GM19351 (cell line): ENCODE results near the gene NAP1L1.

Source experiments
- ATAC-seq: cut with Tn5 transposase; IDR thresholded peaks from one replicate; pipeline ENCODE4 v1.9.1; 2021; ENCODE audit warnings: mild to moderate bottlenecking, moderate library complexity; ENCODE audit not compliant: unreplicated experiment

NAP1L1 gene

DNA sequence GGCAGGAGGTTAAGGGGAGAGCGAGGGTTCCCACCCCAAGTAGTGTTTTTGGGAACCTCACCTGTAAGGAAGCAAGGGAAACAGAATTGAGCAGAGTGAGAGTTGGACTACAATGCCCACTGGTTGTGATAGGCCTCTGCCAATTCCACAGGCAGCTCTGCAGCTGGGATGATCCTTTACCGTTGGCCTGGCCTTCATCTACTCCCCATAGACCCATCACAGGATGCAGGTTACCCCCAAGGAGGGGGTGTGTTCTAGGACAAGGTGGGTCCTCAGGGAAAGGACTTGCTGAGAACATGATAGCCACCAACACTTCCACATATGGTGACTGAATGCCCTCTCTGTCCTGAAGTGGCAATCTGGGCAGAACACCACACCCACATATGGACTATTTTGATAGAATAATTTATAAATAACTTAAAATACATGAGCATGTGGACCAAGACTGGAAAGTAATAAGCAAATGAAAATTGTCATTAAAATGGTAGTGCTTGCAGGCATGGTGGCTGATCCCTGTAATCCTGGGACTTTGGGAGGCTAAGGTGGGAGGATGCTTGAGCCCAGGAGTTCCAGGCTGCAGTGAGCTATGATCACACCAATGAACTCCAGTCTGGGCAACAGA is 61.3 kb downstream of the NAP1L1 start:
- no peak for ATAC-seq

DNA sequence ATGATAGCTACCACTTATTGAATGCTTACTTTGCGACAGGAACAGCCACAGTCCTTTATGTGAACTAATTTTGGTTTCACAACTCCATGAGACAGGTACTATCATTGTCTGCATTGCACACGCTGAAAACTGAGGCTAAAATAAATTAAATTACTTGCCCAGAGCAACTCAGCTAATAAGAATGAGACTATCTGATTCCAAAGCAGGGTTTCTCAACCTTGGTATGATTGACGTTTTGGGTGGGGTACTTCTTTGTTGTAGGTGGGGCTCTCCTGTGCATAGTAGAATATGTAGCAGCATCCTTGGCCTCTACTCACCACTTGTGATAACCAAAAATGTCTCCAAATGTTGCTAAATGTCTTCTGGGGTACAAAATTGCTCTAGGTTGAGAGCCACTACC is 62.0 kb downstream of the NAP1L1 start:
- ATAC-seq: no peak

DNA sequence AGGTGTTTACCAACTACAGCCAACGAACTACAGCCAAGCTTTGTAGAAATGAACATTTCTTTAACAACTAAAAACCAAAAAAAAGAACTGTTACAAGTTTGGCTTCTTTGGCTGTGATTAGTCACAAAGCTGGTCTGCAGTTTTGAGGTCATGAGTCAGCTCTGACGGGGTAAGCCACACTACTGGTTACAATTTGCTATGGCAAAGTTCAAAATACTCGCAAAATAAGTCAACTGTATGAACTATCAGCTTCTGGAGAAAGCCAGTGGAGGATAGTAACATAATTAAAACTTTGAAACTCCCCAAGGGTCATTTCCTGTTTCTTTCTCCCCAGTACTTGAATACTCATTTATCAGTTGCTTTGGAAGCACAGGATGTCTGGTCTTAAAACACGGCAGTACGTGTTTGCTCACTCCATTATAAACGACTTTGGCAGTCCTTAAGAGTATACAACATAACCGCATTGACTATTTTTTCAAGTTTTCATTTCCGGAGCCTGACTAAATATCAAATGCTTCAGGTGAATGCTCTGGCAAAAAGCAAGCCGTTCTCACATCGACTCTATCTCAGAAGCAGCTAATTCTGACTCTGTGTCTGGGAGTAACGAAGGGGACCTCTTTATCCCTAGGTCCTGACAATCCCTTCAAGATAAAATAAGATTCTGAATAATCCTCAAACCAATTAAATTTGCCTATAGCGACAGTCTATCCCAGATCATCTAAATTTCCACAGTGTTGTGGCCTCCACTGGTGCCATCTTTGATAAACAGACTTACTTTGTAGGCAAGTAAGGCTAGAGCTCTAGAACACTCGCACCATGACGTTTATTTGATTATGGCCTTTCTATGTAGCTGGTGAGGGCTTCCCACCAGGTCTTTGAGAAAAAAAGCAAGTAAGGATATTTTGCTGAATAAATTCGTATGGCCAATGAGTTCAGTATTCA is 63.5 kb downstream of the NAP1L1 start:
- ATAC-seq: peak; percentile 67

DNA sequence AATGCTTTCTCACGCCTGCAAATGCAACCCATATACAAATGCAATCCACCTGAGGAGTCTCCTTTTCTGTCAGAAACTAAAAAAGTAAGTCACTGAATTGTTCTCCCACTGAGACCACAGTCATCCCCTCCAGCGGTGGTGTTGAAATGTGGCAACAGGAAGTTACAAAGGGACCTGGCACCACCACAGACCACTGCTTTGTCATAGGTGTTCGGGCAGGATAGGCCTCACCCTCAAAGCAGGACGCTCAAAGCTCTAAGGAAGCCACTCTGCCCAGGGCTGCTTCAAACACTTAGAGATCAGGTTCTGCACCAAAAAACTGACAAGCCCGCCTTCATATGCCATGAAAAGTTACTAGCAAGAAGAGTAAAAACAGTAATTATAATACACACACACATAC is 64.2 kb downstream of the NAP1L1 start:
- peak; percentile 48 for ATAC-seq

DNA sequence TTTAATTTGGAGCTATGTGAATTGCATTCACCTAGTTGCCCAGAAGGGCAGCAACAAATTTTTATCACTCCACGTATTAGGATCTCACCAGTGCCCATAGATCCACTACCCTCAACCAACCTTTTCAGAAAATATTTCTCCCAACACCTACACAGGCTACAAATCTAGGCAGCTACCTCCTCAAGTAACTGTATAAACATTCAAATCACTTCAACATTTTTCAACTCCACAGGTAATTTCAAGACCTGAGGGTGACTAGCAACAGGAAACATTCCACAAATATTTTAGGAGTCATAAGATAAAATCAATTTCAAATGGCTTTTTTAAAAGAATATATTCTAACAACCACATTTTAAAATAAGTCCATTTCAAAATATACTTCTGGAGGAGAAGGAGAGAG is 65.8 kb downstream of the NAP1L1 start:
- no peak for ATAC-seq

DNA sequence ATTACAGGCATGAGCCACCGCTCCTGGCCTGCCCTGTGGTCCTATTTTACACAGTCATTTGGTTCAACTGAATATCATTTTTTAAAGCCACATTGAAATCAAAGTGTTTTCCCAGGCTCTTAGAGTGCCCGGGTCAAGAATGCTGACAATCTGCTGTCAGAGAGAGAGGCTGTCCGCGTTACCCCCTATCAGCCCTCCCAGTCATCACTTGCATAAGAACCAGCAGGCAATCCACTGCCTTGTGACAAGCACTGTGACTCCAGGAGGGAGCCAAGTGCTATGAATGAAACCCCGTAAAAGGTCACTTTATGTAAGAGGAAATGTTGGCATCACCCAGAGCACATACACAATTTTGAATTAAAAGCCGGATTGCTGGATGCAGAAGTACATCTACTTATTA is 66.4 kb downstream of the NAP1L1 start:
- ATAC-seq: no peak

DNA sequence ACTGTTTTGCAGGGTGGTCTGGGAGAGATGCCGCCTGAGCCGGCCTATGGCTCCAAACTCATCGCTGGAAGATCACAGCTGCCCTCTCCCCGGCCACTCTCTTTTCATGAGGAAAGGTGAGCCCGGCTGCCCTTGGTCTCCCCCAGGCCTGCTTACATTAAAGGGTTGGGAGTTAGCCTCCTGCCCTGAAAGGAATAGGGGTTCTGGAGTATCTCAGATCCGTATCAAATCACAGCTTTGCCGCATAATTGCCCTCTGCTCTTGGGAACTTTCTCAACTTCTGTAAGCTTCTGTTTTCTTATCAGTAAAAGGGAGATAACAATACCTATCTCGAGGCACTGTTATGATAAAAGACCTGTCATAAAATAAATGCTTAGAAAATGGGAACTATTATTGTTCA is 70.5 kb downstream of the NAP1L1 start:
- ATAC-seq: no peak

DNA sequence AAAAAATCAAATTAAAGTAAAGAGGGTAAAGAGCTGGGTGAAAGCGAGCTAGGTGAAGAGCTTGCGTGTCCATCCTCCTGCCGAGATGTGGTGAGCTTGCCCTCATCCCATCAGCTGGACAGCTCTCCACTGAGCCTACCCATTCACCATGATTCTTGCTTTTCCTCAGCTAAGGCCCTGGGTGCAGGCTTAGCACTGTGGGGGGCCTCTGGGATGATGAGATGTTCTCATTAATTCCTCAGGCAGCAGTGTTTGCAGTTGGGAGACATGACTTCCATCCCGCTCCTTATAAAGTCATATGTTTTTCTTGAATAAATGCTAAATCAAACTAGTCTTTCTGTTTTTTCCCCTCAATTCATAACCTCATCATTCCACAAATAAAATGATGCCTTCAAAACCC is 70.9 kb downstream of the NAP1L1 start:
- ATAC-seq: no peak

DNA sequence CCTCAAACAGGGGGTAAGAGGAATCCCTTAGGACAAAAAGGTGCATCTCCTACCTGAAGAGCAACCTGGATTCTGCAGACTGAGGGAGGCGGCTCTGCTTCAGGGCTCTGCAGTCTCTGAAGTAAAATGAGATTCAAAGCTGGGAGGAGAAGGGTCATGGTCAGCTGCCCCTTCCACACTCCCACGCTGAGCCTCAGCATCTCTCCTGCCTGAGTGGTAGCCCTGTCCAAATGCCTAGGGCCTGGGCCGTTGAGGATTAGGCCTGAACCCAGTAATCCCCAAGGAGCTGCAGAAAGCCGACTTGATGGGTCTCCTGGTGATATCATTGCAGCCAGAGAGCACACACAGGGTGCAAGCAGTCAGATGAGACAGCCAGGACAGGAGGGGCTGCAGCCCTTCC is 71.8 kb downstream of the NAP1L1 start:
- no peak for ATAC-seq

DNA sequence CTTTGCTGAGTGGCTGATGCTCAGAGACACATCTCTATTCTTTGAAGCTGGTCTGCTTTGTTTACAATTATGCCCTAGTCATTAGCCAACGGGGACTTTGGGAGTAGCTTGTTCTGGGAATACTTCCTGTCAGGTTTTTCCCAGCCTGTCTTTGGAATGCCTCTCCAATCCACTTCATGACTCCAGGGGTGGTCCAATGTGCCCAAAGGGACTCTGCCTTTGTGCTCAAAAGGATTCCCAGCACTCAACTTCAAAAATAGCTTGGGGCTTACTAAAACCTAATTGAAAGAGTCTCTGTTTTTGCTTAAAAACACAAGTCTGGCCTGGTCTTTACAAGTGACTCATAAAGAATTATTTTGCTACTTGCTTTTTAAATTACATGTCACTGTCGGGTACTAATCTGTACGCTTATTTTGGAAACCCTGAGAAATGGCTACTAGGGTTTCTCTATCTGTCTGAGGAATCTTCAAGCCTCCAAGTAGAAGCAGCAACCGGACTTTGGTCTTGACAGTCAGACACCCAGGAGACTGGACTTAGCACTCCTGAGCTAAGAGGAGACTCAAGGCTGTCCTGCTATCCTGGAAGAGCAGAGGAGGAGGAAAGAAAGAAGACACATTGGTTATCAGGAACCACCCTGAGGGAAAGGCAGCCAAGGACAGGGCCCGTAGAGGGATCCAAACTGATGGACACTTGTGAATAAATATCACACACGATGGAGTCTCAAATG is 73.6 kb downstream of the NAP1L1 start:
- no peak for ATAC-seq

DNA sequence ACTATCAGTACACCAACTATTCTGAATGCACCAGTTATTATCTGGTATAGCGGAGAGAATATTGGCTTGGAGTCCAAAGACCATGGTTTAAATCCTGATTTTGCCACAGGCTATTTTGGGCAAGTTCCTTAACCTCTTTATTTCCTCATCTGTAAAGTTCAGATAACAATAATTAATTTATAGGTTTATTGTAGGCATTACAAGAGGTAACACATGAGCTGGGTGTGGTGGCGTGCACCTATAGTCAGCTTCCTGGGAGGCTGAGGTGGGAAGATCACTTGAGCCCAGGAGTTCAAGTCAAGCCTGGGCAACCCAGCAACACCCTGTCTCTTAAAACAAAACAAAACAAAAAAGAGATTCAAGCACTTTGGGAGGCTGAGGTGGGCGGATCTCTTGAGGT is 76.1 kb downstream of the NAP1L1 start:
- no peak for ATAC-seq

DNA sequence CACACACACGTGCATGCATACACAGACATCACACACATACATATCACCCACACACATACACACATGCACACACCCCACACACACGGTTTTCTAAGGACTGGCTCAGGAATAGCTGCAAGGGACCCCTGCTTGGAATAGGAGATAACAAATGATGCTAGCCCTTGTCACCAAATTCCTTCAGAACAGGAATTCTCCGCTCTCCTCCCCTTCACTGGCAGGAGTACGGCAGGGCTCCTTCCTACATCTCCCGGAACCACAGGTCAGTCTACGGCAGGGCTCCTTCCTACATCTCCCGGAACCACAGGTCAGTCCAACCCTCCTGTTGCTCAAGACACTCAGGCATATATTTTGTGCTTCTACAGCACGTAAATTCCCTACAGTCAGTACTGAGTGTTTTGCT is 76.8 kb downstream of the NAP1L1 start:
- no peak for ATAC-seq

DNA sequence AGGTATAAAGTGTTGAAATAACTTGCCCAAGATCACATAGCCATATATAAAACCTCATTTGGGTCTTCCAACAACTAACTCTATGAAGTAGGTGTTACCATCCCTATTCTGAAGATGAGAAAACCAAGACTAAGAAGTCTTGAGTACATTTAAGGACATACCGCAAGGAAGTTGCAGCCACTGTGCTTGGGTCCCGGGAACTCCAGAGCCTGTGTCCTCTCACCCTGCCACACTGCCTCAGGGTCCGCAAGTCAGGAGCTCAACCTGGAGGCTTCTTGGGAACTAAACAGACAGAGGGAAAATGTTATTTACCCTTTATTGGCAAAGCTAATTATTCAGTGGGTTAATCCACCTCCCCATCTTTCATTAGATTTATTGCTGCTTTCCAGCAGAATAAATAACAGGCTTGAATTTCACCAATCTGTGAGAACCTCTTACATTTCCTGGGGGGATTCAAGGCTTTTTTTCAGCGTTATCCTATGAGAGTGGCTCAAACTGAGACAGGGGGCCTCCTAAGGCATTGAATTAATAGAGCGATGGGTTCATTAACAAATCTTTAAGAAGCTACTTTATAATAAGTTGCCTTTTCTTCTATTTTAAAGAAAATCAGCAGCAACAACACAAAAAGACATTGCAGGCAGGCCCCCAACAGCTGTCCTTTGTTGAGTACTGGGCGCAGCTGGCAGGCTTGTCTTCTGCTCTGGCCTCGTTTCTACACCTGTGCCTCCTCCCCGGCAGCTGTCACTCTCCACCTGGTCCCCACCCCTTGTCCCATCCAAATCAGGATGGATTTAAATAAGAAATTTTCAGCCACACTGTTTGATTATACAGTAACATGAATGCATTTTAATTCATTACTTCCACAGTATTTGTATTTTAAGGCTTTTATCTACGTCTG is 78.2 kb downstream of the NAP1L1 start:
- ATAC-seq: no peak

DNA sequence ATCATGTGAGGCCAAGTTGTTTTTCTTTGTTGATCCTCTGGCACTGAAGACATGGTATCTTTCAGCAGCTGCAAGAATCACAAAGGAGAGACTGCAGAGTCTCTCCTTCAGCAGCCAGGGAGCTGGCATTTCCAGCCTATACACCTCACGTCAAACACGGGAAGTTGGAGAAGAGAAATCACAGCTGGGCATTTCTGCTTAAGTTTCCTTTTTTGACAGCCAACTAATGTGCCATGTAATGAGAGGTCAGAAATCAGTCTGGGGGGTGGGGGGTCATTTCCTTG is 81.2 kb downstream of the NAP1L1 start:
- ATAC-seq: no peak

DNA sequence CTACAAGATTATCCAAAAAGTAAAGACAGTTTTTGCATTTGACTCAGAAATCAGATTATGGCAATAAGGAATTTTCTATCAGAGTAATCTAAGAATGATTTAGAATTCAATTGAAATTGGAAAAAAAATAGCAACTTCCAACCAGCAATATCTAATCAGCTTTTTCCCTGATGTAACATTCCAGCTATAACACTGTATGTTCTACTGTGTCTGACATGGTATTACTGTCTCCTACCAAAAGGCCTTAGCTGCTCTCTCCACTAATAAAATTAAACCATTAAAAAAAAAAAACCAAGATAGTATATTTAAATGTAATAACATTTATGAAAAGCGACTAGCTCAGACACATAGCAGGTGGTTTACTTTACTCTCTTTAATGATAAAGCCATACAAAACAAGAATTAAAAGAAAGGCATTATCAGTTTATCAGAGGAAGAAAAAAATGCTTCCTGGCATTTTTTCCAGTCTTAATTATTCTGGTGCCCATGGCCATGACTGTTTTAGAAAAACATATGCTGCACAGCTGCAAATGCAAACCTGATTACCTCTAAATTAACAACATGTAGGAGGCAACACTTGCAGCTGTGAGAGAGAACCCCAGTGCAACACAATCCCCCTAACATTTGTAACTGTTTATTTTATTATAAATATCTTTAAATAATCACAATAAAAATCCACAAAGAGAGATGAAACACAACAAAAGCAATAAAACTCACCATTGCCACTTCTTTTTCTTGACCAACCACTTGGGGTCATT is 81.7 kb downstream of the NAP1L1 start:
- no peak for ATAC-seq

DNA sequence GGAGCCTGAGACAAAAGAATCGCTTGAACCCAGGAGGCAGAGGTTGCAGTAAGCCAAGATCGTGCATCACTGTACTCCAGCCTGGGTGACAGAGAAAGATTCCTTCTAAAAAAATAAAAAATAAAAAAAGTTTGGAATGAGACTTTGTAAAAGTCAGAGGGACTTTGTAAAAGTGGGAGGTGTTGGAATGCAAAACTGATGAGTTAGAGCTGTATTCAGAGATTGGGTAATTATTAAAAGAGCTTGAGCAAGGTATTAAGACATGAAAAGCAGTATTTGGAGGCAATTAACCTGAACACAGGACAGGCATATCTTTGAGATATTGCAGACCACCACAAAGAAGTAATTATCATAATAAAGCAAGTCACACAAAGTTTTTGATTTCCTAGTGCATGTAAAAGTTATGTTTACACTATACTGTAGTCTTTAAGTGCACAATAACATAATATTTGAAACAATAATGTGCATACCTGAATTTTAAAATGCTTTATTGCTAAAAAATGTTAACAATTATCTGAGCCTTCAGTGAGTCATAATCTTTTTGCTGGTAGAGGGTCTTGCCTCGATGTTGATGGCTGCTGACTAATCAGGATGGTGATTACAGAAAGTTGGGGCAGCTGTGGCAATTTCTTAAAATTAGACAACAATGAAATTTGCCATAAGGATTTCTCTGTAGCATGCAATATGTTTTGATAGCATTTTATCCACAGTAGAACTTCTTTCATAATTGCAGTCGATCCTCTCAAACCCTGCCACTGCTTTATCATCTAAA is 86.0 kb downstream of the NAP1L1 start:
- no peak for ATAC-seq

DNA sequence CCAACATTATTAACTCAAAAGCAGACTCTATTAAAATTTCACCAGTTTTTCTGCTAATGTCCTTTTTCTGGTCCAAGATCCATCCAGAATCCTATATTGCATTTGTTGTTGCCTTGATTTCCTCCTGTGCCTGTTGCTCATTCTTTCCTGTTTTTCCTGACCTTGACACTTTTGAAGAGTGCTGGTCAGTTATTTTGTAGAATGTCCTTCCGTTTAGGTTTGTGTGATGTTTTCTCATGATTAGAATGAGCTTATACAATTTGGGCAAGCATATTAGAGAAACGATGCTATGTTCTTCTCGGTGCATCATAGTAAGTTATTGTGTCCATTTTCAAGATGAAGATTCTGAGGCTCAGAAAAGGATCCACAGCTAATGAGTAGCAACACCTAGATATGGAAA is 86.8 kb downstream of the NAP1L1 start:
- no peak for ATAC-seq

DNA sequence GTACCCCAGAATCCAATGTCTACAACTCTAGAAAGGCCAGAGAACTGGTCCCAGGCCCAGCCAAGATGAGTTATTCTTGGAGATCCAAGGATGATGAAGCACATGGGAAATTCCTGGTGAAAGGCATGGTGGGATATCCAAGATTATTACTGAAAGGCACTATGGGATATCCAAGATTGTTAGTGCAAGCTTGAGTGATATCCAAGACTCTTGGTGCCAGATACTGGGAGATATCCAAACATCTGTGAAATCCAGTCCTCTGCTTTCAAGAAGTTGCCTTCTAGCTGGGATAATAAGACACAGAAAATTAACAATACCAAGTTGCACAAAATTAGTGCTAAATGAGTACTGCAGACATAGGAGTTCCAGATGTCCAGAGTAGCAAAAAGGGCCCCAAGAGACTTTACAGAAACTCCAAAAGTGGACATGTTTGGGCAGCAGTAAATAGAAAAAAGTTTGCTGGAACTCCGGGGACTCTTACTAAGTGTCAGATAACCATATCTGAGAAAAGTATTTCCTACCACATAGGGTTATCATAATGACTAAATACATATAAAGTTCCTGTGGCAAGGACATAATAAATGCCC is 87.5 kb downstream of the NAP1L1 start:
- ATAC-seq: no peak

DNA sequence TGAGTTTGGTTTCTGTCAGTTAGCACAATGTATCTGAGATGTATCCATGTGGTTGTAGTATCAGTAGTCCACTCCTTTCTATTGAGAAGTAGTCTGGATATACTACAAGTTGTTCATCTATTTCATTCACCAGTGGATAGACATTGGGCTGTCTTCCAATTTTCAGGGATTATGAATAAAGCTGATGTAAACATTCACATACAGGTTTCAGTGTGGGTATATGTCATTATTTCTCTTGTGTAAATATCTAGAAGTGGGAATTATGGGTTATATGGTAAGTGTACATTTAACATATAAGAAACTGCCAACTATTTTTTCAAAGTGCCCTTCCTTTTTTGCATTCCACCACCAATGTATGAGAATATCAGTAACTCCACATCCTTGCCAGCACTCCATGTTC is 88.8 kb downstream of the NAP1L1 start:
- no peak for ATAC-seq
